ENCODE measurements around the gene BRD7.

BRD7 gene

GRCh38 chr16:50276801-50277555 lies 91.8 kb downstream of the BRD7 start:
- CTCF ChIA-PET = no interaction called here
- no peaks in the 10 kb centered on the region for H3K9me3 ChIP-seq (ENCODE audit: control insufficient read depth, insufficient read depth, low read depth, low read length)
- H3K4me1 ChIP-seq (ENCODE audit: control insufficient read depth, insufficient read depth, low read length) = no peaks in the 10 kb centered on the region

More at GRCh38 chr16:50276801-50277555, 91.8 kb downstream of the BRD7 start:
- Histone ChIP-seq H3K36me3 (ENCODE audit: control insufficient read depth in 2 of 2, insufficient read depth in 1 of 2, low read length in 2 of 2) (no peaks in the 10 kb centered on the region), H3K27ac (ENCODE audit: extremely low read depth, low read depth, low read length) (no peak overlapping the region), H3K4me3 (ENCODE audit: low read depth, low read length) (no peak overlapping the region)
- POLR2A ChIA-PET = no interaction called here
- TF ChIP-seq ZNF112 (tag by site-specific recombination; IDR thresholded peaks at IDR 0.05) = no peak
- no peak for TF ChIP-seq ZNF132 (tag by site-specific recombination; IDR thresholded peaks at IDR 0.05; ENCODE audit: borderline replicate concordance)
- no peak for TF ChIP-seq PATZ1 (tag by site-specific recombination; IDR thresholded peaks at IDR 0.05)
- TF ChIP-seq ZNF580 (tag by site-specific recombination; IDR thresholded peaks at IDR 0.05) = peak; percentile 55
- TF ChIP-seq ZNF560 (tag by site-specific recombination; IDR thresholded peaks at IDR 0.05; ENCODE audit: borderline replicate concordance) = no peak
- no peak for TF ChIP-seq ZNF335 (tag by site-specific recombination; conservative IDR thresholded peaks at IDR 0.05)
- TF ChIP-seq ZNF2 (tag by site-specific recombination; IDR thresholded peaks at IDR 0.05) = no peak
- TF ChIP-seq ZNF660 (tag by site-specific recombination; IDR thresholded peaks at IDR 0.05) = no peak
- no peak for TF ChIP-seq ZNF548 (tag by site-specific recombination; IDR thresholded peaks at IDR 0.05)
- TF ChIP-seq ZNF645 (tag by site-specific recombination; IDR thresholded peaks at IDR 0.05) = no peak
- TF ChIP-seq, protein P1, sequence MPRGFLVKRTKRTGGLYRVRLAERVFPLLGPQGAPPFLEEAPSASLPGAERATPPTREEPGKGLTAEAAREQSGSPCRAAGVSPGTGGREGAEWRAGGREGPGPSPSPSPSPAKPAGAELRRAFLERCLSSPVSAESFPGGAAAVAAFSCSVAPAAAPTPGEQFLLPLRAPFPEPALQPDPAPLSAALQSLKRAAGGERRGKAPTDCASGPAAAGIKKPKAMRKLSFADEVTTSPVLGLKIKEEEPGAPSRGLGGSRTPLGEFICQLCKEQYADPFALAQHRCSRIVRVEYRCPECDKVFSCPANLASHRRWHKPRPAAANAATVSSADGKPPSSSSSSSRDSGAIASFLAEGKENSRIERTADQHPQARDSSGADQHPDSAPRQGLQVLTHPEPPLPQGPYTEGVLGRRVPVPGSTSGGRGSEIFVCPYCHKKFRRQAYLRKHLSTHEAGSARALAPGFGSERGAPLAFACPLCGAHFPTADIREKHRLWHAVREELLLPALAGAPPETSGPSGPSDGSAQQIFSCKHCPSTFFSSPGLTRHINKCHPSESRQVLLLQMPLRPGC (tag by site-specific recombination; IDR thresholded peaks at IDR 0.05) = no peak
- no peak for TF ChIP-seq ZNF677 (tag by site-specific recombination; IDR thresholded peaks at IDR 0.05)
- TF ChIP-seq ZNF514 (tag by site-specific recombination; IDR thresholded peaks at IDR 0.05) = no peak
- TF ChIP-seq ZNF777 (tag by site-specific recombination; IDR thresholded peaks at IDR 0.05; ENCODE audit: borderline replicate concordance) = no peak
- peak; percentile 76 for TF ChIP-seq PRDM4 (tag by site-specific recombination; IDR thresholded peaks at IDR 0.05)
- no peak for TF ChIP-seq ATF2 (tag by site-specific recombination; IDR thresholded peaks at IDR 0.05; ENCODE audit: low read depth)
- TF ChIP-seq ZNF324 (tag by site-specific recombination; IDR thresholded peaks at IDR 0.05) = no peak
- no peak for TF ChIP-seq ZNF529 (tag by site-specific recombination; IDR thresholded peaks at IDR 0.05; ENCODE audit: insufficient replicate concordance)
- no peak for TF ChIP-seq SCRT2 (tag by site-specific recombination; IDR thresholded peaks at IDR 0.05)
- TF ChIP-seq ZNF146 (tag by site-specific recombination; IDR thresholded peaks at IDR 0.05) = peak; percentile 65
- TF ChIP-seq ZBTB8A (tag by site-specific recombination; IDR thresholded peaks at IDR 0.05) = no peak
- TF ChIP-seq, protein P2, sequence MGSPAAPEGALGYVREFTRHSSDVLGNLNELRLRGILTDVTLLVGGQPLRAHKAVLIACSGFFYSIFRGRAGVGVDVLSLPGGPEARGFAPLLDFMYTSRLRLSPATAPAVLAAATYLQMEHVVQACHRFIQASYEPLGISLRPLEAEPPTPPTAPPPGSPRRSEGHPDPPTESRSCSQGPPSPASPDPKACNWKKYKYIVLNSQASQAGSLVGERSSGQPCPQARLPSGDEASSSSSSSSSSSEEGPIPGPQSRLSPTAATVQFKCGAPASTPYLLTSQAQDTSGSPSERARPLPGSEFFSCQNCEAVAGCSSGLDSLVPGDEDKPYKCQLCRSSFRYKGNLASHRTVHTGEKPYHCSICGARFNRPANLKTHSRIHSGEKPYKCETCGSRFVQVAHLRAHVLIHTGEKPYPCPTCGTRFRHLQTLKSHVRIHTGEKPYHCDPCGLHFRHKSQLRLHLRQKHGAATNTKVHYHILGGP (tag by site-specific recombination; IDR thresholded peaks at IDR 0.05) = no peak
- TF ChIP-seq SCRT1 (tag by site-specific recombination; IDR thresholded peaks at IDR 0.05; ENCODE audit: borderline replicate concordance) = no peak

All from HEK293 (cell line).